Ovary (tissue), 3 donors: ENCODE measurements around the gene COQ4.

Experiments used
- EP300 ChIP-seq: sonication (generic); formaldehyde crosslinking; IDR thresholded peaks from one replicate; pipeline ENCODE4 v1.6.1; 2017; ENCODE audit warnings: antibody characterized with exemption
- TF ChIP-seq, protein P1 (sequence below), 3 donors: fragments of 450-650 bp in 2 of 3; fragments of 200-600 bp in 1 of 3; IDR thresholded peaks; one replicate each; pipeline versions ENCODE4 v1.5.1 to v1.8.0; 2016 to 2022; ENCODE audit warnings: antibody characterized with exemption in 3 of 3, mild to moderate bottlenecking in 1 of 3
- donor health status: DM: no; HTN: no; CAD: no.

- TF ChIP-seq, protein P1, sequence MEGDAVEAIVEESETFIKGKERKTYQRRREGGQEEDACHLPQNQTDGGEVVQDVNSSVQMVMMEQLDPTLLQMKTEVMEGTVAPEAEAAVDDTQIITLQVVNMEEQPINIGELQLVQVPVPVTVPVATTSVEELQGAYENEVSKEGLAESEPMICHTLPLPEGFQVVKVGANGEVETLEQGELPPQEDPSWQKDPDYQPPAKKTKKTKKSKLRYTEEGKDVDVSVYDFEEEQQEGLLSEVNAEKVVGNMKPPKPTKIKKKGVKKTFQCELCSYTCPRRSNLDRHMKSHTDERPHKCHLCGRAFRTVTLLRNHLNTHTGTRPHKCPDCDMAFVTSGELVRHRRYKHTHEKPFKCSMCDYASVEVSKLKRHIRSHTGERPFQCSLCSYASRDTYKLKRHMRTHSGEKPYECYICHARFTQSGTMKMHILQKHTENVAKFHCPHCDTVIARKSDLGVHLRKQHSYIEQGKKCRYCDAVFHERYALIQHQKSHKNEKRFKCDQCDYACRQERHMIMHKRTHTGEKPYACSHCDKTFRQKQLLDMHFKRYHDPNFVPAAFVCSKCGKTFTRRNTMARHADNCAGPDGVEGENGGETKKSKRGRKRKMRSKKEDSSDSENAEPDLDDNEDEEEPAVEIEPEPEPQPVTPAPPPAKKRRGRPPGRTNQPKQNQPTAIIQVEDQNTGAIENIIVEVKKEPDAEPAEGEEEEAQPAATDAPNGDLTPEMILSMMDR (IDR thresholded peaks at IDR 0.05), result no peak
- TF ChIP-seq EP300, result no peak
These were observed 1.8 kb downstream of the COQ4 start for GRCh38 chr9:128324401-128324800.
